ENCODE measurements around the gene EED.
"Not testable (repeated sequence)": the region's sequence is repeated elsewhere in the genome, so short reads cannot be mapped to it uniquely, and the experiment has no call there.

The EED gene

DNA sequence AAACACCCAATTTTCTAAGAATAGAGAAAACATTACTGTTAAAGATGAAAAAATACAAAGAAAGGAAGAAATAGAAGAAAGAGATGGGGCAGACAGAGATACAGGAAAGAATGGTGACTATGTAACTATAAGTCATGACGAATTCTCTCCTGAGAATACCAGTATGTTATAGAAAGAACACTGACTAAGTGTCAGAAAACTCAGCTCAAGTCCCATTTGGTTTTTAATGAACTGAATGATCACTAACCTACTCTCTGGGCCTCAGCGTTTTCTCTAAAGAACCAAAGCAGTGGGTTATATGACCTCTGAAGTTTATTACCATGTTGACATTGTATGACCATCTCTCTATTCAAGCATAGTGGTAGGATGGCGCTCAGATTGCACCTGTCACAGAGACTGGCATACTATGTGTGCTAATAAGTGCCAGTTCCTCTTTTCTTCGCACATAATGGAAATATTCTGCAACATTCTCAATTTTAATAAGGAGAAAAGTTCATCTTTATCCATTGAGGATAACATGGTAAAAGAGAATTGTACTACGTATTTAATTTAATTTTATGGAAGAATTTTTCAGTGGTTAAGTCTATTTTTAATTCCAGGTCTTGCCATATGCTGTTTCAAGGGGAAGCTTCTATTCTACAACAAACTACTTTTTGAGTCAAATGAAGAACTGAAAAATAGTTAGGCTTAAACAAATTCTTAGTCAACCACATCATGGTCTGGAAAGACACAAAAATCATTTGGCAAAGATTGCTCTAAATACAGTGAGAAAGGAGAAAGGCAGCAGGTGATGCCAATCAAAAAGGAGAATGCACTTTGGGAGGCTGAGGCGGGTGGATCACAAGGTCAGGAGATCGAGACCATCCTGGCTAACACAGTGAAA is 25.0 kb upstream of the EED start:
- DNase-seq, result no peak

DNA sequence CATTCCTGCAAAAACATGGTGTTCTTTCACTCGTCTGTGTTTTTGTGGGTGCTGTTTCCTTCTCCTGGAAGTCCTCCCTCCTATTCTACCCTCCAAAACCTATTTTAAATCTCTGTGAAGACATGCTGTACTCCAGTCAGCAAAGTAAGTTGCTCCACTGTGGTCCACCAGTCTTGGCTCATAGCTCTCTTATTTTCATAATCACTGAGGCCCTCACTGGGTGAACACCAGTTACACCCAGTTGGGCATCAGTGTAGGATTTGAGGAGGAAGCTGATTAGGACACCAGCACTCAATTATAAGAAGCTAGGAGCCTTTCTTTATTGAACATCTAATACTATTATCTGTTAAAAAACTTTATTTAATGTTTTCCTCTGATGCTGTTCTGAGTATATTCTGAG is 23.9 kb upstream of the EED start:
- no peak for DNase-seq

DNA sequence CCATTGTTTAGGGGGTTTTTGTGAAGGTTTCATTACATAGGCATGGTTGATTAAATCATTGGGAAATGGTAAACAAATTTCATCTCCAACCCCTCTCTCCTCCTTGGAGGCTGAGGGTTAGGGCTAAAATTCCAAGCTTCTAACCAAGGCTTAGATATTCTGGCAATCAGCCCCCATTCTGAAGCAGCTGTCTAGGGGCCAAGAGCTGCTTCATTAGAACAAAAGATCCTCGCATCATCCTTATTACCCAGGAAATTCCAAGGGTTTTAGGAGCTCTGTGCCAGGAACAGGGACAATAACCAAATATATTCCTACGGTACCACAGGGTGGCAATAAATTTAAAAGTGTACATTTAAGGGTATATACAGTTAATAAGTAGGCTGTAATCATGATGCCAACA is 22.5 kb upstream of the EED start:
- DNase-seq, result no peak

DNA sequence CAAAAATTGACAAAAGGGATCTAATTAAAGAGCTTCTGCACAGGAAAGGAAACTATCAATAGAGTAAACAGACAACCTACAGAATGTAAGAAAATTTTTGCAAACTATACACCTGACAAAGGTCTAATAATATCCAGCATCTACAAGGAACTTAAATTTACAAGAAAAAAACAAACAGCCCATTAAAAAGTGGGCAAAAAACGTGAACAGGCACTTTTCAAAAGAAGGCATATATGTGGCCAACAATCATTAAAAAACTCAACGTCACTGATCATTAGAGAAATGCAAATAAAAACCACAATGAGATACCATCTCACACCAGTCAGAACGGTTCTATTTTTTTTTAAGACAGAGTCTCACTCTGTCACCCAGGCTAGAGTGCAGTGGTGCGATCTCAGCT is 20.0 kb upstream of the EED start:
- DNase-seq, result not testable (repeated sequence)

DNA sequence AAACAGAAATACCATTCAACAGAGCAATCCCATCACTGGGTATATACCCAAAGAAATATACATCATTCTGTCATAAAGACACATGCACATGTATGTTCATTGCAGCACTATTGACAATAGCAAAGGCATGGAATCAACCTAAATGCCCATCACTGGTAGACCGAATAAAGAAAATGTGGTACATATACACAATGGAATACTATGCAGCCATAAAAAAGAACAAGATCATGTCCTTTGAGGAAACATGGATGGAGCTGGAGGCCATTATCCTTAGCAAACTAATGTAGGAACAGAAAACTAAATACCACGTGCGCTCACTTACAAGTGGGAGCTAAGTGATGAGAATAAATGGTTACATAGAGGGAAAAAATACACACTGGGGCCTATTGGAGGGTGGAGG is 19.2 kb upstream of the EED start:
- DNase-seq, result not testable (repeated sequence)

DNA sequence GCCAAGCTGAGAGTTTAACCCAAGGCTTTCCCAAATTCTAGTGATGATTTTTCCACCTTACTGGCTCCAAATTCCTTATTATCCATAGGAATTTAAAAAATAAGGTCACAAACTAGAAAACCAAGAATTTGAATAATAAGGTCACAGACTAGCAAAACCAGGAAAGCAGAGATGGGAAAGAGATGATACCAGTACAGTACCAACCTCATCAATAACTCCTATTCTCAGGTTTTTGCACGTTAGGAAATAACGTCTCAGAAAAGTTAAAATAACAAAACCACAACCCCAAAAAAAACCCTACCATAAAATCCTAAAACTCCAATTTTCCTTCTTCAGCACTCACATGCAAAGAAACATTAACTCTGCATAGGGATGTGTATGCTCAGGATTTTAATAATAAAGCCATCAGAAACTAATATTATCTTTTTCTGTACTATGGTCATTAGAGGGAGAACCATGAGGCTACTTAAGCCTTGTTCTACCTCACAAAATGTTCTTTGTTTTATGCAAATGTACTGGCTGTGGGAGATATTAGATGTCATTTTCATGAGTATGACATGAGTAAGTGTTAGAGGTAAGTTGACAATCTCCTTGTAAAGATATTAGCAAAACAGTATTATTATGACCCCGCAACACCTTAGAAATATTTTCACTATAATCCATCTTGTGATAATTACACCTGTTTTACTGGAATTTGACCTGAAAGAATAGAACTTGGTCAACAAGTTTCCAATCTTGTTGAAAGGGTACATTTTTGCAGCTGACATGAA is 16.1 kb upstream of the EED start:
- no peak for DNase-seq

DNA sequence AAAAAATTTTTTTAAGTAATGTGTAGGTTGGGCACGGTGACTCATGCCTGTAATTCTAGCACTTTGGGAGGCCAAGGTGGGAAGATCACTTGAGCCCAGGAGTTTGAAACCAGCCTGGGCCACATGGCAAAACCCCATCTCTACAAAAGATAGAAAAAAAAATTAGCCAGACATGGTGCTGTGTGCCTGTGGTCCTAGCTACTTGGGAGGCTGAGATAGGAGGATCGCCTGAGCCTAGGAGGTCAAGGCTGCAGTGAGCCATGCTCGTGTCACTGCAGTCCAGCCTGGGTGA is 15.6 kb upstream of the EED start:
- not testable (repeated sequence) for DNase-seq

DNA sequence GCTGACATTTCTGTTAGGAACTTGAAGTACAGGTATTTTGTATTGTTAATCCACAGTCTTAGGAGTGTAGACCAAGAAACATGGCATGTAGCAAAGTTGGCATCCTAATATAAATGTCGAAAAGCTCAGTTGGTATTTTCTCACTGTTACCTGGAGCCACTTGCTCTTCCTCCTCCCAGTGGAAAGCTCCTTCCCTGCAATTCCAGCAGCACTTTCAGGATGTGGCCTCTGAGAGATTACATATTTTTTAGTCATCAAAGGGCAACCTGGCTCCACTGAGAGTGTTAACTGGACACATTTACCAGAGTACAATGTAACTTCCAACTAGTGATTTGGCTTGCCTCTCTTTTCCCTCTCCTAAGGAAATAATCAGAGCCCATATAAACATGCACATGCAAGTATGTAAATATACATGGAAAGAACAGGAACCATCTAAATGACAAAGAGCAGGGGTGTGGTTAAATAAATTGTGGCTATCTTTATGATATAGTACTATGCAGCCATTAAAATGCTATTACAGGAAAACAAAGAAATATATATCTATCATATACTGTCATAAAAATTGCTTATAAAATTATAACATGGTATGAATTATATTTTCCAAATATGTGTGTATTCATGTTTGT is 14.3 kb upstream of the EED start:
- DNase-seq, result no peak

DNA sequence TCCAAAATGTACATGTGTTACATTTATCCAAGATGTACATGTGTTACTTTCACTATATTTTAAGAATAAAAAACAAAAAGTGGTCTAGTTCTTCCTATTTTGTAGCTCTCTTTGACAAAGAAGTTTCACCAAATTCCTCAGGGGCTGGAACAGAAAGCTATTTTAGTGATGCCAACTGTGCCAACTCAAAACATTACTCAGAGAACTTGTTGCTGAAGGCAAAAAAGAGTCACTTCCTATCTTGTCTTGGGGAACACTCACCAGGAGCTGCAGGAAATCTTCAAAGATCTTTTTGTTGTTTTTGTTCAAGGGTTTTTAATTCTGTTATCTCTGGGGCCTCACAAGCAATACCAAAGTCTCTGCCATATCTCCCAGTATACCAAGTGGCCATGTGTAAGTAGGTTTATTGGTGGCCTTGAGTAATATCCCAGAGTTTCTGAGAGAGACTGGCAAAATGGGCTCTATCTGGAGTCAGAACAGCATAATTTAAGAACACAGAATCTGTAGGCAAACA is 13.6 kb upstream of the EED start:
- DNase-seq, result no peak

DNA sequence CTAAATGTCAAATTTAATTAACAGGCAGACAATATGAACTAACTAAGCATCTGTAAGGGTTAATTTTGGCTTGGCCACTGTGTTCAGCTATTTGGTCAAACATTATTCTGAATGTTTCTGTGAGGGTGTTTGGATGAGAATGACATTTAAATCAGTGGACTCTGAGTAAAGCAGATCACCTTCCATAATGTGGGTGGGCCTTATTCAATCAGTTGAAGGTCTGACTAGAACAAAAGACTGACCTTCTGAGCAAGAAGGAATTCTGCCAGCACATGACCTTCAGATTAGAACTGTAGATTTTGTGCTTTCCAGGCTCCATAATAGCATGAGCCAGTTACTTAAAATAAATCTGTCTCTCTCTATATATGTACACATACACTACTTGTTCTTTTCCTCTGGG is 12.0 kb upstream of the EED start:
- no peak for DNase-seq

DNA sequence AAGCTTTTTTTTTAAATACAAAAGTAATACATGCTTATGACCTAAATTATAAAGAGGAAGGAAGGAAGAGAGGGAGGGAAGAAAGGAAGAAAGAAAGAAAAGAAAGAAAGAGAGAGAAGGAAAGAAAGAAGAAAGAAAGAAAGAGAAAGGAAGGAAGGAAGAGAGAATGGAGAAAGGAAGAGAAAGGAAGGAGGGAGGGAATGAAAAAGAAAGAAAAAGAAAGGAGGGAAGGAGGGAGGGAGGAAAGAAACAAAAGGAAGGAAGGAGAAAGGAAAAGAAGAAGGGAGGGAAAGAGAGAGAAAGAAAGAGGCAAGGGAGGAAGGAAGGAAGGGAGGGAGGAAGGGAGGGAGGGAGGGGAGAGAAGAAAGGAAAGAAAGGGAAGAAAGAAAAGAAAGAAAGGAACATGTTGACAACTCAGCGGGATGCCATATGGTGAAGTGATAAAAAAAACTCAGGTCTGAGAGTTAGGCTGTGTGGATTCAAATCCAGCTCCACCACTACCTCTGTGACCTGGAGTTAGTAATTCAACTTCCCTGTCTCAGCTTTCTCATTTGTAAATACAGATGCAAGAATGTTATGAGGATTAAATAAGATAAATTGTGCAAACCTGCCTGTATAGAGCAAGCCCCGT is 9.6 kb upstream of the EED start:
- DNase-seq, result no peak

DNA sequence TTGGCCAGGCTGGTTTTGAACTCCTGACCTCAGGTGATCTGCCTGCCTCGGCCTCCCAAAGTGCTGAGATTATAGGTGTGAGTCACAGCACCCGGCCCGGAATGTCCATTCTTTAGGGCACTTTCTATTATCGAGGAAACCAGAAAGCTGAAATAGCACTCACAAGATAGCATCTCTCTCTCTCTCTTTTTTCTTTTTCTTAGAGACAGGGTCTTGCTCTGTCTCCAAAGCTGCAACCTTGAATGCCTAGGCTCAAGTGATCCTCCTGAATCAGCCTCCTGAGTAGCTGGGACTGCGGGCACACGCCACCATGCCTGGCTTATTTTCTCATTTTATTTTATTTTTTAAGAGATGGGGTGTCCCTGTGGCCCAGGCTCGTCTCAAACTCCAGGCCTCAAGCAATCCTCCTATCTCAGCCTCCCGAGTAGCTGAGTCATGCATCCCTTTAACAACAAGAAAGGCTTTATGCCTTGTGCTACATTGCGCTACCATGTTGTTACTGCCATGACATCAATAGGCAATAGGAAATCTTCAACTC is 7.2 kb upstream of the EED start:
- no peak for DNase-seq

DNA sequence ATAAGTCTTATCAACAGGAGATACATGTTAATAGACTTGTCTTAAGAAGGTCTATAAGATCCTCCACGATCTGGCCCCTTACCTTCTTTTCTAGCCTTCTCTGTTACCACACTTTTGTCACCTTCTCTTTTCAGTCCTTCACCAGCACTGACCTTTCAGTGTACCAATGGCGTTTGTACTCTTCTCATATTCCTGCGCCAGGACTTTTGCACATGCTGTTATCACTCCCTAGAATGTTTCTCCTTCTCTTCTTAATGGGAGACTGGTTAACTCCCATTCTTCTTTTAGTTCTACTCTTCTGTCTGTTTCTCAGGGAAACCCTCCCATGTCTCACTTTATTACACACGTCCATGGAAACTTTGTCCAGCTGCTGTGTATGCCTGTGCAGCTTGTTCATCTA is 4.4 kb upstream of the EED start:
- no peak for DNase-seq

DNA sequence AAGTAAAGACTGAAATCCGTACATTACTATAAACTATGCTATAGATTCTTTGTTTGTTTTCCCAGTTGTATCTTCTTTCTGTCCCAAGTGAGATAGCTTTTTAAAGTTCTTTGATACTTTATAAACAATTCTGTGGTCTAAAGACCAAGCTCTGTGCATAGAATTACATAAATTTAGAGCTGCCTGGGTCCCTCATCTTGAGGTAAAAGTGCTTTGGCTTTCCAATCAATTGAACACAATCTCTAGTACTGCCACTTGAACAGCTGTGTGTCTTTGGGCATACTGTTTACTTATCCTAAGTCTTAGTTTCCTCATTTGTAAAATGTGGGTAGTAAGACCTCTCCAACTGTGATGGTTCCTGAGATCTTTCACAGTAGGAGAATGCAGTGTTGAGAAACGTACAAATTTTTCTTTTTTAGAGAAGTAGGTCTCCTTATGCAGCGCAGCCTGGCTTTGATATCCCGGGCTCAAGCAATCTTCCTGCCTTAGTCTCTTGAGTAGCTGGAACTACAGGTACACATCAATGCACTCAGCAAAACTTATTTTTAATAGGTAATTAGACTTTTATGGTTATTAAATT is 2.5 kb upstream of the EED start:
- no peak for DNase-seq

DNA sequence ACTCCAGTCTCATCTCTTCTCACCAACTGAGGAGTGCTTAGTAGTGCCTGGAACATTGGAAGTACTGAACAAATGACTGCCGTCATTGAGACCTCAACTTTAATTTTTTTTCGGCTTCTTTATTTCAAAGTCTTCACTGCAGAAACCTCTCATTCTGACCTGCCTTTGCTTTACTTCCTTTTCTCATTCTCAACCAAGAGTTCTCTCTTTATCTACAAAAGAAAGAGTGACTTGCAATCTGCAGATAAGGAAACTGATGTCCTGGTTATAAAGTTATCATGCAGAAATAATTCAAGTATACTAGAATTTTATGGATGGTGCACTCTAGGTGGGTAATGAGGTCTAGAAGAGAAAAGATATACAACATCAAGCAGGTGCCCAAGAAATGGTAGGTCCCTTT is 1.2 kb upstream of the EED start:
- no peak for DNase-seq

DNA sequence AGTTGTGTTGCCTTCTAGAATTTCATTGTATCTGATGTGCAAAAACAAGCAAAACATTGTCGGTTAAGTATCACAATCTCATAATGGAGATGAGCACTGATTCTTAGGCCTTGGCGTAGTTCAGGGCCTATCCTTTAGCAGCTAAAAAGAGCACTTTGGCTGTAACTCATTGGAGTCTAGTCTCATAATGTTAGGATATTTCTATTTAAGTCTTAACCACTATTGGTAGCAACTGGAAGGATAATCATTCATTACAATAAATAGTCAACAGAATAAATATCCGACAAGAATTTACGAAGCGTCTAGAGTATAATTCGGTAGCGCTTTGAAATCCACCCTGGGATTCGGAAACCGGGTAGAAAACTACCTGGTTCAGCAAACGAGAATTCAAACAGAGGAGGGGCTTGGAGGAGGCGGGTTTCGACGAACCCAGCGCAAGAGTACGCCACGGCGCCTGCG is 461 bp upstream of the EED start:
- DNase-seq, result peak; percentile 85

DNA sequence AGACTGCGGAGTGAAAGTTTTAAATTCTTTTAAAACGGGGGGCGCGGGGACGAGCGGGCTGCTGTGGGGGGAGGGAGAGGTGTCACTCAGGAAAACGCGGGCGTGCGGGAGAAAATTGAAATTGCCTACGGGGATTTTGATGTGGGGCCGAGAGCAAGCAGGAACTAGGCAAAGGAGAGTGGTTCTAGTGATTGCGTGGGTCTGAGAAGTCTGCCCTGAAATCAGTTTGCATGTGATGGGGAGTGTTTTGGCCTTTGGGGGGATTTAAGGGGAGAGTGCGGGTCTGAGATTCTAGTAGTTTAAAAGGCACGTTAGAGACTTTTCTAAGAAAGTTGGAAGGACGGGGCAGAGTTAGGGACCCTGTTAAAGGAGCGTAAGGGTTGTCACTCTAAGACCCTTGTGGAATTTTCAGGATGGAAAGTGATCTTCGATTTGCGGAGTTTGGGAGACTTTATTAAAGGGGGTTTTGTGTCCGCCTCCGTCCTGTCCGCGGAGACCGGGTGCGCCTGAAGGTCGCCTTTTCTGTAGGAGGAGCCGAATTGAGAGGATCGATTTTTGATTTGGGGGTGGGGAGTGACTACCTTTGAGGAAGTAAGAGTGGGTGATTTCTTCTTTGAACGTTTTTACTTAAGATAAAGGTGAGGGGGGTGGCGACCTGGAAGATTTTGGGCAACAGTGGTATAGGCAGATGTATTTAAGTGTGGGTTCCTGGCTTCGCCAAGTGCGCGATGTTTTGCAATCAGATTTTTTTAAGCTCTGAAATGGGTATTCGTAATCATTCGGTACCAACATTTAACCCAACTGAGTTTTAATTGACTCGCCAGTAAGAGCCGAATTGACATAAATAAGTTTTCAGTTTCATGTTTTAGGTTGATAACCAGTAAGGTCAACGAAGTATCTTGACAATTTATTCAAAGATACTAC is 1.1 kb downstream of the EED start:
- DNase-seq, result peak; percentile 73

DNA sequence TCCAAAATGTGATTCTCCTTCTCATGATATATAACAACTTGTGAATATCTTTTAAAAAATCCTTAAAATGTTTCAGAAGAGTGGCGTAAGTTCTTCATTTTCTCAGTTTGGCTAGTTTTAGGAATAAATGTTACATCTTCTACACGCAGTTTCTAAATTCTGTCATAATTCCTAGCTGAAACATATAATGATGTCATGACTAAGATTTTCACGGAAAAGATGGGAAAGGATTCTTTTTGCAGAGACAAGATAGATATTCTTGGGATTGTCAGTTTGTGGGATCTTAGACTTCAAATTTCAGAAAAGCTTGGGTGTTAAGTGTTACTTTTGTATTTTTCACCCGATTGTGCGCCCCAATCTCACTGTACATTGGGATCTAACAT is 1.7 kb downstream of the EED start:
- DNase-seq, result no peak

DNA sequence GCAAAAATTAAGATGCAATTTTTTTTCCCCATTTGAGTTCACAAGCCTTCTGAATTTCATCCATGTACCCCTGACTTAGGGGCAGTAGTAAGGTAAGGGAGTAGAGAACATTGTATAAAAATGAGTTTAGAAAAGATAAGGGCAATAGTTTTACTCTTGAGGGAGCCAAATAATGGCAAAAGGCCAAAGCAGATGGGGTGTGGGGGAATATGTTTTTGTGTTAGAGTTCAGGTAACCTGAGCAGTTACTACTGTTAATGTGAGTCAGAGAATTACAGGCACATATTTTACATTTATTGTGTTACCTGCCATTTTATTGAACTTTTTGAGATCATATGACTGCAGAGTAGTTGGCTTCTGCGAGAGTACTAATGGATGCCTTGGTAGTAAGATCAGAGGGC is 3.1 kb downstream of the EED start:
- no peak for DNase-seq

DNA sequence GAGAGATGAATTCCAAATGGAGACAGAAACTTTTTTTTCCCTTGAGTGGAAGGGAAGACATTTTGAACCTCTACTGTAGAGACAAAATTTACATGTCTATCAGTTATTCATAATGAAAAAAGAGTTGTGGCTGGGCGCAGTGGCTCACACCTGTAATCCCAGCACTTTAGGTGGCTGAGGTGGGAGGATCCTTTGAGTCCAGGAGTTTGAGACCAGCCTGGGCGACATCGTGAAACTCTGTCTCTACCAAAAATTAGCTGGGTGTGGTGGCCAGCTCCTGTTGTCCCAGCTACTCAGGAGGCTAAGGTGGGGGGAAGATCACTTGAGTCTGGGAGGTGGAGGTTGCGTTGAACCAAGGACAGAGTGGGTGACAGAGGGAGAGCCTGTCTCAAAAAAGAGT is 4.1 kb downstream of the EED start:
- no peak for DNase-seq

DNA sequence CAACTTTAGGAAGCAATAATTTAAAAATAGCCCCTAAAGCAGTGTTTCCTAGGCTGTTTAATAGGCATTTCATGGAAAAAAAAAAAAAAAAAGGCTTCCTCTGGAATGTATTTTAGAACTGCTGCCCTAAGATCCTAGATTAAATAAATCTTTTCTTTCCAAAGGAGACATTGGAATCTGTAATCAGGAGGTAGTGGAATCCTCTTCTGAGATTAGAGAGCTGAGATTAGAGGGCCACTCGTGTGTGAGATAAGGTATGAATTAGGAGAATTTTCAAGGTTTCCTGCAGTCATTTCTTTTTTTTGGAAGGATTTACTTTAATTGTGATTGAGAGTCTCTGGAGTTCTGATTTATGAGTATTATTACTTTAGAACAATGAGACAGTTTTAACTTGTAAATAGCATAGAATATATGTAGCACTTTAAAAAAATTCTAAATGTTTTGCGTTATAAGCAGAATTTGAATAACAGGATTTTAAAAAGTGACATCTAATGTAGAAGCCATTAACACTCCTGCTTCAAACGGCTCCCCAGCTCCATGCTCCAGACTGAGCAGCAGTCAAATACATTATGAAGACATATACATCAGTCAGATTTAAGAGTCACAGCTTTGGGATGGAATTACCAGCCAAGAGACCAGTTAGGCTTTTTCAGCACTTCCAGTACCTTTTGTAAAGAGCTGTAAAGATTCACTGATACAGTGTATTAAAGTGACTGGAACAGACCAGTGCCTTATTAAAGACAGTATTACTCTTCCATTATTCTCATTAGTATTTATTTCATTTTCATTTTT is 5.0 kb downstream of the EED start:
- no peak for DNase-seq
